LNCaP clone FGC (cell line): ENCODE measurements around the gene CDA.

Experiments
- DNase-seq: peaks from one replicate; pipeline ENCODE4 v3.0.0-alpha.2; 2011; ENCODE audit warnings: low read depth
- H3K4me3 ChIP-seq: 2 replicates; pipeline ENCODE4 v1.5.1; 2011; ENCODE audit warnings: mild to moderate bottlenecking, low read depth, low read length, control low read depth
- TF ChIP-seq, protein P1 (sequence below): IDR thresholded peaks from 2 replicates; pipeline ENCODE4 v1.5.1; 2012; ENCODE audit warnings: mild to moderate bottlenecking; ENCODE audit not compliant: control insufficient read depth, insufficient read depth; ENCODE audit errors: extremely low read depth

Gene CDA

DNA sequence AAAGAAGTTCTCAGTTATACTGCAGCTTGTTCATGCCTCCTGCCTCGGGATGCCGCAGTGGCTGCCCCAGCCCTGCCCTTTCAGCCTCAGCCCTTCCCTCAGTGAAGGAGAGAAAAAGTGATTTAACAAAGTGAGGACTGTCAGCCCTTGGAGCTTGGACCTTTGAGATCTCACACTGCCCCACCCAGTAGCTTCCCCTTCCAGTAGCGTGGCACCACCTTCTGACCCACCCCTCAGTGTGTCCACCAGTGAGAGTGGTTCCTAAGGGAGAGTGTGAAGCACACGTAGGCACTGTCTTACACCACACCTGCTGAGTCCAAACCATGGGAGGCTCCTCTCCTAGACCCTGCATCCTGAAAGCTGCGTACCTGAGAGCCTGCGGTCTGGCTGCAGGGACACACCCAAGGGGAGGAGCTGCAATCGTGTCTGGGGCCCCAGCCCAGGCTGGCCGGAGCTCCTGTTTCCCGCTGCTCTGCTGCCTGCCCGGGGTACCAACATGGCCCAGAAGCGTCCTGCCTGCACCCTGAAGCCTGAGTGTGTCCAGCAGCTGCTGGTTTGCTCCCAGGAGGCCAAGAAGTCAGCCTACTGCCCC lies at the start of gene CDA:
TSS of gene CDA (plus strand) at position 464 of the 592 bp plus-strand sequence. CDS start at position 497, 33 bp downstream.
- TF ChIP-seq, protein P1, sequence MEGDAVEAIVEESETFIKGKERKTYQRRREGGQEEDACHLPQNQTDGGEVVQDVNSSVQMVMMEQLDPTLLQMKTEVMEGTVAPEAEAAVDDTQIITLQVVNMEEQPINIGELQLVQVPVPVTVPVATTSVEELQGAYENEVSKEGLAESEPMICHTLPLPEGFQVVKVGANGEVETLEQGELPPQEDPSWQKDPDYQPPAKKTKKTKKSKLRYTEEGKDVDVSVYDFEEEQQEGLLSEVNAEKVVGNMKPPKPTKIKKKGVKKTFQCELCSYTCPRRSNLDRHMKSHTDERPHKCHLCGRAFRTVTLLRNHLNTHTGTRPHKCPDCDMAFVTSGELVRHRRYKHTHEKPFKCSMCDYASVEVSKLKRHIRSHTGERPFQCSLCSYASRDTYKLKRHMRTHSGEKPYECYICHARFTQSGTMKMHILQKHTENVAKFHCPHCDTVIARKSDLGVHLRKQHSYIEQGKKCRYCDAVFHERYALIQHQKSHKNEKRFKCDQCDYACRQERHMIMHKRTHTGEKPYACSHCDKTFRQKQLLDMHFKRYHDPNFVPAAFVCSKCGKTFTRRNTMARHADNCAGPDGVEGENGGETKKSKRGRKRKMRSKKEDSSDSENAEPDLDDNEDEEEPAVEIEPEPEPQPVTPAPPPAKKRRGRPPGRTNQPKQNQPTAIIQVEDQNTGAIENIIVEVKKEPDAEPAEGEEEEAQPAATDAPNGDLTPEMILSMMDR, result no peak
- no peak for DNase-seq
- no peak within 1 kb of the TSS for H3K4me3 ChIP-seq

- DNase-seq, result no peak
- TF ChIP-seq, protein P1, result no peak
- H3K4me3 ChIP-seq, result no peak overlapping the region
Measured at GRCh38 chr1:20540281-20540680, 48.6 kb upstream of the CDA start.

DNA sequence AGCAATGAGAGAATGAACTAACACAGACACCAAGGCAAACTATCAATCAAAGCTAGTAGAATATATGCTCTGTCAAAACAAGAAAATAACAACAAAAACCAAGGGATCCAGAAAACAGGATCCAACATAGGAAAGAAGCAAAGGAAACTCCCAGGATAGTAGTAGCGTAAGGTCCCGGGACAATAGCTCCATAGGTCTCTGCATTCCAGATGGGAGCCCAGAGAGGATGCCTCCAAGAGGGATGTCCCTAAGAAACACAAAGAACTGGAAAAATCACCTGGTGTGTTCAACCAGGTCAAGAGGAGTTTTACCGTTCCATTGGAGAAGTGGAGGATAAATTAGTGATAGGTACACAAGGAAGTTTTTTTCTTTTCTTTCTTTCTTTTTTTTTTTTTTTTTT lies 42.3 kb upstream of the CDA start:
- TF ChIP-seq, protein P1, result no peak
- no peak for DNase-seq
- no peak overlapping the region for H3K4me3 ChIP-seq

DNA sequence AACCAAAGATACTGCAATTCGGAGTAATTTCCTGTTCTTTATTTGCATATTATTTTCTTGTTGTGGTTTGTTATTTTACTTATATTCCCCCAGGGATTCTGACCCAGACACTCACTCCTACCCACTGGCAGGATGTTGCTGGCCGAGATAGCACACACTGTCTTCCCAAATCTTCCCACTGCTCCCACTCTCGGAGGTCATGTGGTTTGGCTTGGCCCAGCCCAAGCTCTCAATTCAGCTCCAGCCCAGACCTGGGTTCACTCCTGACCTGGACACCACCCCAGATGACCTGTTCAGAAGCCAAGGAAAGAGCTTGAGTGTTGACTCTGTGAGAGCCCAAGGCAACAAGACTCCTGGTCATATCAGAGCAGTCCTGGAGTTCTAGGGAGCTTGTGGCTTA lies 37.7 kb upstream of the CDA start:
- DNase-seq, result no peak
- no peak overlapping the region for H3K4me3 ChIP-seq
- TF ChIP-seq, protein P1, result no peak

DNA sequence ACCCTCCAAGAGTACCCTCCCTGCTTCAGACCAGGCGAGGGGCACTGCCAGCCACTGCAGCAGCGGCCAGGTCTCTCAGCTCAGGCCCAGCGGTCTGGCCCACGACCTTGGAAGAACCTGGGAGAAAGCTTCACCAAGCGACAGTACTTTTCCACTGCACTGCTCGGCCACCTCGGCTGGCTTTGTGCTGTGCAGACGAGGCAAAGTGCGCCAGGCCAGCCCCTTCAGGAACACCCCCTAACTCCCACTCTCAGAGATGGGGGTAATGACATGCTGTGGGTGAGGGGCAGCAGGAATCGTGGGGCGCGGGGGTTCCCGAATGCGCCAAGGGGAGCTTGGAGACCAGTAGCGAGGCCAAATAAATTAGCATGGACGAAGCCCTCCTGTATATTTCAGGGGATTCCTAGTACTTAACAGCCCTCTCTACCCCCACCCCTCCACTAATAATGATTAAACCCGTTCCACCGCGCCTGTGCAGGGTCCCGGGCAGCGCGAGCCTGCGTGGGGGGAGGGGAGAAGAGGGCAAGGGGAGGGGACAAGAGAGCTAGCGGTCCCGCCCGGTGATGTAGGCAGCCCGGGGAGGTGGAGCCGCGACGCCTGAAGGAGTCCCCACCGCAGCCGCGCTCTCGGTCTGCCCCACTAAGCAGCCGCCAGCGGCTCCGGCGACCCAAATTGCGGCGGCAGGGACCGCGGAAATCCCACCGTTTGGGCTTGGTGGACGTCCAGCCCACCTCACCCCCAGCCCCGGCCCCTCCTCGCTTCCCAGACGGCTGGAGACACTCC lies 36.8 kb upstream of the CDA start, which contains the start of gene FAM43B:
TSS of gene FAM43B (plus strand) at position 629 of the 783 bp plus-strand sequence. CDS start 401 bp downstream, outside the sequence.
- DNase-seq, result no peak
- TF ChIP-seq, protein P1, result no peak
- no peak within 1 kb of the TSS for H3K4me3 ChIP-seq

GRCh38 chr1:20552728-20553445 lies 36.0 kb upstream of the CDA start:
- H3K4me3 ChIP-seq, result no peak overlapping the region
- DNase-seq, result no peak
- TF ChIP-seq, protein P1, result no peak
